Measurements from ENCODE around the gene UBAC1.

GRCh38 chr9:136009516-136009915, 48.3 kb upstream of the UBAC1 start:
- TF ChIP-seq, protein P1, sequence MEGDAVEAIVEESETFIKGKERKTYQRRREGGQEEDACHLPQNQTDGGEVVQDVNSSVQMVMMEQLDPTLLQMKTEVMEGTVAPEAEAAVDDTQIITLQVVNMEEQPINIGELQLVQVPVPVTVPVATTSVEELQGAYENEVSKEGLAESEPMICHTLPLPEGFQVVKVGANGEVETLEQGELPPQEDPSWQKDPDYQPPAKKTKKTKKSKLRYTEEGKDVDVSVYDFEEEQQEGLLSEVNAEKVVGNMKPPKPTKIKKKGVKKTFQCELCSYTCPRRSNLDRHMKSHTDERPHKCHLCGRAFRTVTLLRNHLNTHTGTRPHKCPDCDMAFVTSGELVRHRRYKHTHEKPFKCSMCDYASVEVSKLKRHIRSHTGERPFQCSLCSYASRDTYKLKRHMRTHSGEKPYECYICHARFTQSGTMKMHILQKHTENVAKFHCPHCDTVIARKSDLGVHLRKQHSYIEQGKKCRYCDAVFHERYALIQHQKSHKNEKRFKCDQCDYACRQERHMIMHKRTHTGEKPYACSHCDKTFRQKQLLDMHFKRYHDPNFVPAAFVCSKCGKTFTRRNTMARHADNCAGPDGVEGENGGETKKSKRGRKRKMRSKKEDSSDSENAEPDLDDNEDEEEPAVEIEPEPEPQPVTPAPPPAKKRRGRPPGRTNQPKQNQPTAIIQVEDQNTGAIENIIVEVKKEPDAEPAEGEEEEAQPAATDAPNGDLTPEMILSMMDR (IDR thresholded peaks at IDR 0.05): no peak
- no peak for TF ChIP-seq POLR2A (IDR thresholded peaks at IDR 0.05)
